ENCODE measurements around the gene RGL1. TPM values are rescaled to one million over a fixed set of nuclear protein-coding genes. Genes with fewer than 3 reads are reported as not detected.

Gene RGL1
- total RNA-seq, 1 donor from 2014 or later: 68.1 TPM

DNA sequence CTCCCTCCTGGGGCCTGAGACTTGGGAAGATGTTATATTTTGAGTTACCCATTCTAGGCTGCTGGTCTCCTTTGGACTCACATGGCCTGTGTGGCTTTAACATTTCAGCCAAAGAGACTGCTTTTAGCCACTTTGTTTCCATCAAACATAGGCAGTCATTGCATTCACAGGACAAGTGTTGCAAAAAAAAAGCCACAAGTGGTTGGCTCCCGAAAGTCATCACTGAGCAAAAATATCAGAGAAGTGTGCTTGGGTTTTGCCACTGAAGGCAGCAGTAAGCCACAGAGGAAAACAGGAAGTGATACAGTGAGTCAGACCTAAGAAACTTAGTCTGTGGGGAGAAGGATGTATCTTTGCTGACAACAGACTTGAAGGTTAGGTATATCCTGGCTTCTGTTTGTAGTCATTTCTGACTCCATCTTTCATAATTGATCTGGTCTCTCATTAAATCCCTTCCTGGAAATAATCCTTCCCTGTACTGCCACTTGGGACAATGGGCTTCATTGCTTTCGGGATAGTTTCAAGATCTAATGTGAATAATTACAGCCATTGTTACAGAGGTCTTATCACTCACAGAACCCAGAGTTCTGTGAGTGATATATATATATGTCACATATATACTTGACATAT lies 151.8 kb downstream of the RGL1 start:
- no peak for DNase-seq (ENCODE audit: extremely low spot score, unreplicated experiment)
- Mint-ChIP-seq H3K27me3 (ENCODE audit: unreplicated experiment) (no peaks in the 10 kb centered on the region), H3K36me3 (ENCODE audit: unreplicated experiment) (no peaks in the 10 kb centered on the region), H3K4me3 (ENCODE audit: unreplicated experiment) (no peak overlapping the region), H3K9me3 (ENCODE audit: unreplicated experiment) (peaks cover 2% of the 10 kb centered on the region), H3K4me1 (ENCODE audit: unreplicated experiment) (no peaks in the 10 kb centered on the region), H3K27ac (ENCODE audit: unreplicated experiment) (peak overlapping the region; percentile 62)
- TF ChIP-seq CTCF (IDR thresholded peaks at IDR 0.05): peak; percentile 36

DNA sequence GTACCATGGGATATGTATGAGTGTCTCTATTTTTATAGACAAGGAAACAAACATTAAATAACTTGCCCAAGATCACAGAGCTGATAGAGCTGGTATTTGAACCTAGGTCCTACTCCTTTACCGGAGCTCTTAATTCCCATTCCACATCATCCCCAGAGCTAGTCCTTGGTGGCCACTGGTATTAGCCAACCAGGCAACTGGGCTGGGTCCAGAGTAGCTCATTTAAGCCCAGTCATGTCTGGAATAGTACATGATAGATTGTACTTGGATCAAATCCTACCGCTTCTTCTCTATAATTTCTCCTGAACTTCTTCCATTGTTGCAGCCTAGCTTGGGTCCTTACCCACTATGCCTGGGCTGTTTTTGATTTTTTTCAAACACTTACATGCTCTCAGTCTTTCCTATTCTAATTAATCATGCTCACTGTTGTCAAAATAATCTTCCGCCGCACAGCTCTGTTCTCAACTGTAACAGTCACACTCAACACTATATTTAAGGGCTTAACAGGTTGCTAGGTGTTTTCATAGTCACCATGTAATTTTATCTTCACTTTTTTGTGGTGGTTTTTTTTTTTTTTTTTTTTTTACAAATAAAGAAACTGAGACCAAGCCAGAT lies 152.4 kb downstream of the RGL1 start:
- no peak for DNase-seq (ENCODE audit: extremely low spot score, unreplicated experiment)
- Mint-ChIP-seq H3K4me1 (ENCODE audit: unreplicated experiment) (no peaks in the 10 kb centered on the region), H3K36me3 (ENCODE audit: unreplicated experiment) (no peaks in the 10 kb centered on the region), H3K27ac (ENCODE audit: unreplicated experiment) (no peak overlapping the region), H3K9me3 (ENCODE audit: unreplicated experiment) (no peaks in the 10 kb centered on the region), H3K4me3 (ENCODE audit: unreplicated experiment) (no peak overlapping the region), H3K27me3 (ENCODE audit: unreplicated experiment) (no peaks in the 10 kb centered on the region)
- no peak for TF ChIP-seq CTCF (IDR thresholded peaks at IDR 0.05)

DNA sequence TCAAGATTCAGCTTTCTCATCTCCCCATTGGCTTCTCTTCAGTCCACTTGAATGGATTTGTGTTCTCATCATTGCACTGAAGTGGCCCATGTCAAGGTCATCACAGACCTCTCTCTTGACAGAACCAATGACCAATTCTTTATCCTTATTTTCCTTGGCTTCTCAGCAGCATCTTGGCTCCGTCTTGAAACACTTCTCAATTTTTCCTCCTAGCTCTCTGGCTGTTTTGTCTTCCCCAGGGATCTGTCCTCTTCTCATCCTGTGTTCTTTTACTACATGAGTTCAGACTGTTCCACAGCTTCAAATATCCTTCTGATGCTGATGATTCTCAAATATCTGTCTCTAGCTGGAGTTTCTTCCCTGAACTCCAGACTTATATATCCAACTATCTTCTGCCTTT lies 154.0 kb downstream of the RGL1 start:
- no peaks in the 10 kb centered on the region for H3K9me3 Mint-ChIP-seq (ENCODE audit: unreplicated experiment)
- H3K4me1 Mint-ChIP-seq (ENCODE audit: unreplicated experiment): no peaks in the 10 kb centered on the region
- no peak overlapping the region for H3K27ac Mint-ChIP-seq (ENCODE audit: unreplicated experiment)
- no peak for DNase-seq (ENCODE audit: extremely low spot score, unreplicated experiment)
- H3K27me3 Mint-ChIP-seq (ENCODE audit: unreplicated experiment): no peaks in the 10 kb centered on the region
- H3K36me3 Mint-ChIP-seq (ENCODE audit: unreplicated experiment): no peaks in the 10 kb centered on the region
- no peak overlapping the region for H3K4me3 Mint-ChIP-seq (ENCODE audit: unreplicated experiment)
- TF ChIP-seq CTCF (IDR thresholded peaks at IDR 0.05): no peak

DNA sequence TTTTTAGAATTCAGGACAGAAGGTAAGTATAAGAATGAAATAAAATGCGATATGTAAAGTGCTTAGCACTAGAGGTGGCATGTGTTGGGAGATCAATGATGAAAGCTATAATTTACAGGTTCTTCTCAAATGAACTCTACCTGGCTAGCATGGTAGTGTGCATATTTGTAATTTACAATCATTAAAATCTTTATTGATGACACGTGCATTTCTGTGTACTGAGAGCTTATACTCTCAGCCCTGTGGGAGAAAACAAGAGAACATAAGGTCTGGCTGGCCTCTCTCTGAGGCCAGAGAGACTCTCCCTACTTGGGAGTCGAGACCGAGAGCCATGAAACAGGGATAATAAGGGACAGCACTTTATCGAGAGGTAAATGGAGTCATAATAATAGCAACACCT lies 156.2 kb downstream of the RGL1 start:
- H3K4me3 Mint-ChIP-seq (ENCODE audit: unreplicated experiment): no peak overlapping the region
- no peaks in the 10 kb centered on the region for H3K27me3 Mint-ChIP-seq (ENCODE audit: unreplicated experiment)
- H3K4me1 Mint-ChIP-seq (ENCODE audit: unreplicated experiment): no peaks in the 10 kb centered on the region

More for the DNA sequence above, 156.2 kb downstream of the RGL1 start:
- Mint-ChIP-seq H3K27ac (ENCODE audit: unreplicated experiment) (no peak overlapping the region), H3K36me3 (ENCODE audit: unreplicated experiment) (no peaks in the 10 kb centered on the region), H3K9me3 (ENCODE audit: unreplicated experiment) (no peaks in the 10 kb centered on the region)
- no peak for DNase-seq (ENCODE audit: extremely low spot score, unreplicated experiment)
- TF ChIP-seq CTCF (IDR thresholded peaks at IDR 0.05): no peak

Measured in osteocyte (in vitro differentiated cells).